ENCODE data around the gene ARIH2. TPM values are rescaled to one million over a fixed set of nuclear protein-coding genes. Genes with fewer than 3 reads are reported as not detected.
A peak's percentile ranks its signal among the peaks of the same experiment; 100 is the strongest.

Gene ARIH2
- total RNA-seq, 2 donors from 2014 or later: 43.1 to 99.5 TPM

DNA sequence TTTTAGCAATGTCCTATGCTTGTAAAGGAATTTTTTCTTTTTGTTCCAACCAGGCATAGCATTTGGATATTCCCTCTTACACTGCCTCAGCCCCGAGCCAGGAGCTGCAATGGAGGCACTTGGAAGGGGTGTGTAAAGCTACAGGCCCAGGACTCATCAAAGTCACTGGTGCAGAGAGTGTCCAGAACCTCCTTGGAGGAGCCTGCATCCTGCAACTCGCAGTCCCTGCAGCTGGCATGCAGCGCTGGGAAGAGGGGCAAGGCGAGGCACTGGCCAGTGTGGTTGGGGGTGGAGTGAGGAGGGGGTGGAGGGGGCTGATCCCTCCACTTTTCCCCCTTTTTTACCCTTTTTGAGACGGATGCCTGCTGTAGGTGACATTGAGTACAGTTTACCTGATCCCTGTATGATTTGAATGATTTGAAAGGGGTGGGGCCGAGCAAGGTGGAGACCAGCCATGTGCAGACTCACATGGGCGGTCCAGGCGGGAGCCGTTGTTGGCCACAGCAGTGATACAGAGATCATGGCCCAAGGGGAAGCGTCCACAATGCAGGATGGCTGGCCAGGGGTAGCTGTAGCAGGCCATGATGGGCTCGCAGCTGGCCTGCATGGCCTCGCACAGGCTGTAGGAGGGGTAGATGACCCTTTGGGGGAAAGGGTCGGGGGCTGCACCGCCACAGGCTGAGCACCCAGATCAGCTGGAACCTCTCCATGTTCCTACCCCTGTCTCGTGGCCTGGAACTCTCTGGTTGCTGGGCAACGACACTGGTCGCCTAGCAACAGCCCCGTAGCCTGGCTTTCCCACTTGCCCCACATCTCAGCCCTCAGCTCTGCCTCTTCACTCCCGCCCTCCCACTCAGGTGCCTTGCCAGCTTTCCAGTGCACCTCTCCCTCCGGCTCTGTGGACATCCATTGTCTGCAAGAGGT lies 79.3 kb downstream of the ARIH2 start:
- Histone ChIP-seq H3K27me3 (no peaks in the 10 kb centered on the region), H3K9me3 (no peaks in the 10 kb centered on the region), H3K36me3 (replicated peaks in 1 of 2; ENCODE audit: insufficient read depth in 1 of 2, low read depth in 2 of 2) (no peaks in the 10 kb centered on the region), H3K4me1 (no peaks in the 10 kb centered on the region), H3K4me3 (no peak overlapping the region), H3K27ac (peak overlapping the region in 1 of 4 donors; percentile 12)
- peak; percentile 19 for ATAC-seq
- intact Hi-C loops (cut with DNase I): no loop called here
- peak in 2 of 4 donors; percentile 40 to 42 for DNase-seq
- 82 to 87% methylated on average over 13 to 20 of the region's 20 CpGs for WGBS, 2 donors
- TF ChIP-seq POLR2A (IDR thresholded peaks at IDR 0.05) (no peak), CTCF (IDR thresholded peaks at IDR 0.05) (no peak)

- ATAC-seq (no peak), DNase-seq (no peak)
- intact Hi-C loops (cut with DNase I): no loop called here
- Histone ChIP-seq H3K27me3 (no peaks in the 10 kb centered on the region), H3K9me3 (no peaks in the 10 kb centered on the region), H3K36me3 (replicated peaks in 1 of 2; ENCODE audit: insufficient read depth in 1 of 2, low read depth in 2 of 2) (no peaks in the 10 kb centered on the region), H3K27ac (peak overlapping the region in 1 of 4 donors; percentile 12), H3K4me1 (no peaks in the 10 kb centered on the region), H3K4me3 (no peak overlapping the region)
- TF ChIP-seq CTCF (IDR thresholded peaks at IDR 0.05): no peak
- no peak for TF ChIP-seq POLR2A (IDR thresholded peaks at IDR 0.05)
- 75 to 76% methylated on average over 5 to 8 of the region's 8 CpGs for WGBS, 2 donors
These were observed 80.6 kb downstream of the ARIH2 start for GRCh38 chr3:48999085-48999858.

DNA sequence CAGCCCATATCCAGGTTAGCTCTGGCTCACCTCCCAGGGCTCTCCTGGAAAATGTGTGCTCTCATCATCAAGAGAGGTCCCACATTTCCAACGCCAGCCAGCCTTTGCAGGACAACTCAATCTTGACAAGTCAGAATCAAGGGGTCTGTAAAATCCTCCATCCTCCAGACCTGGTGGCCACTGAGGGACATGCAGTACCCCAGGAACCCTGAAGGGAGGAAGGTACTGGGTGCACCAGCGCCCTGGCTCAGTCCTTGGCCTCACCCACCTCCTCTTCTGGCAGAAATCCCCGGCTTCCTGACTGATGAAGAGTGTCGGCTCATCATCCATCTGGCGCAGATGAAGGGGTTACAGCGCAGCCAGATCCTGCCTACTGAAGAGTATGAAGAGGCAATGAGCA lies 82.5 kb downstream of the ARIH2 start:
- ATAC-seq: no peak
- Histone ChIP-seq H3K4me1 (peaks cover 3% of the 10 kb centered on the region), H3K36me3 (replicated peaks in 1 of 2; ENCODE audit: insufficient read depth in 1 of 2, low read depth in 2 of 2) (no peaks in the 10 kb centered on the region), H3K27me3 (no peaks in the 10 kb centered on the region), H3K9me3 (no peaks in the 10 kb centered on the region), H3K27ac (no peak overlapping the region), H3K4me3 (no peak overlapping the region)
- intact Hi-C loops (cut with DNase I): no loop called here
- no peak for TF ChIP-seq POLR2A (IDR thresholded peaks at IDR 0.05)
- TF ChIP-seq CTCF (IDR thresholded peaks at IDR 0.05): no peak
- no peak for DNase-seq
- WGBS, 2 donors: 80 to 94% methylated on average over 2 to 6 of the region's 6 CpGs

GRCh38 chr3:49004352-49005302 lies 86.0 kb downstream of the ARIH2 start:
- no peak overlapping the region for H3K4me3 ChIP-seq
- TF ChIP-seq CTCF (IDR thresholded peaks at IDR 0.05): no peak
- TF ChIP-seq POLR2A (IDR thresholded peaks at IDR 0.05): no peak
- intact Hi-C loops (cut with DNase I): no loop called here
- H3K4me1 ChIP-seq: peaks cover 21% of the 10 kb centered on the region
- 63 to 84% methylated on average over 2 to 15 of the region's 16 CpGs for WGBS, 2 donors
- no peak overlapping the region for H3K27ac ChIP-seq
- H3K36me3 ChIP-seq (replicated peaks in 1 of 2; ENCODE audit: insufficient read depth in 1 of 2, low read depth in 2 of 2): no peaks in the 10 kb centered on the region
- H3K27me3 ChIP-seq: no peaks in the 10 kb centered on the region
- no peak for ATAC-seq
- no peaks in the 10 kb centered on the region for H3K9me3 ChIP-seq
- peak in 1 of 4 donors; percentile 43 for DNase-seq
